ENCODE measurements around the gene RAPGEF5. TPM values are rescaled to one million over a fixed set of nuclear protein-coding genes. Genes with fewer than 3 reads are reported as not detected.
A peak's percentile ranks its signal among the peaks of the same experiment; 100 is the strongest.

The RAPGEF5 gene
- total and polyA plus RNA-seq, 8 donors: 1.5 to 190 (median 12.7) TPM

- H3K27me3 ChIP-seq: no peaks in the 10 kb centered on the region
- intact Hi-C loops (cut with DNase I; ENCODE audit: low total_unique reads): no loop called here
- DNase-seq: peak in 1 of 2 donors; percentile 73
- whole genome bisulfite sequencing, 5 donors: 55 to 77% (median 61%) methylated on average over 21 of the region's 21 CpGs
- no peak for TF ChIP-seq POLR2AphosphoS5 (IDR thresholded peaks at IDR 0.05)
- no peak for TF ChIP-seq CTCF (IDR thresholded peaks at IDR 0.05)
- no peak for TF ChIP-seq EP300 (IDR thresholded peaks at IDR 0.05)
- TF ChIP-seq POLR2A (IDR thresholded peaks at IDR 0.05): no peak
- H3K4me1 ChIP-seq: peaks cover 0 to 11% (median 7%) of the 10 kb centered on the region in 4 donors
- H3K4me3 ChIP-seq: peak overlapping the region; percentile 15 to 21 (median 17)
- H3K27ac ChIP-seq: no peak overlapping the region
- H3K36me3 ChIP-seq: peaks cover 0 to 16% (median 5%) of the 10 kb centered on the region in 4 donors
- H3K9me3 ChIP-seq: no peaks in the 10 kb centered on the region
These were observed 163.4 kb downstream of the RAPGEF5 start for GRCh38 chr7:22193450-22193983.

GRCh38 chr7:22192801-22193200, 164.2 kb downstream of the RAPGEF5 start:
- DNase-seq: peak in 1 of 2 donors; percentile 14
- Histone ChIP-seq H3K27ac (no peak overlapping the region), H3K4me3 (peak overlapping the region in 1 of 4 donors; percentile 21), H3K9me3 (no peaks in the 10 kb centered on the region), H3K4me1 (peaks cover 0 to 11% (median 7%) of the 10 kb centered on the region in 4 donors), H3K27me3 (no peaks in the 10 kb centered on the region), H3K36me3 (peaks cover 0 to 16% (median 5%) of the 10 kb centered on the region in 4 donors)
- 24 to 45% (median 35%) methylated on average over 3 of the region's 3 CpGs for WGBS, 5 donors
- intact Hi-C loops (cut with DNase I; ENCODE audit: low total_unique reads): no loop called here
- TF ChIP-seq POLR2AphosphoS5 (IDR thresholded peaks at IDR 0.05) (no peak), POLR2A (IDR thresholded peaks at IDR 0.05) (no peak), CTCF (IDR thresholded peaks at IDR 0.05) (no peak), EP300 (IDR thresholded peaks at IDR 0.05) (no peak)

GRCh38 chr7:22190736-22191135, 166.2 kb downstream of the RAPGEF5 start:
- Histone ChIP-seq H3K4me1 (peaks cover 0 to 11% (median 7%) of the 10 kb centered on the region in 4 donors), H3K9me3 (no peaks in the 10 kb centered on the region), H3K27me3 (no peaks in the 10 kb centered on the region), H3K27ac (no peak overlapping the region), H3K4me3 (no peak overlapping the region), H3K36me3 (peaks cover 0 to 16% (median 5%) of the 10 kb centered on the region in 4 donors)
- no peak for DNase-seq
- no peak for TF ChIP-seq POLR2AphosphoS5 (IDR thresholded peaks at IDR 0.05)
- TF ChIP-seq EP300 (IDR thresholded peaks at IDR 0.05): no peak
- no peak for TF ChIP-seq POLR2A (IDR thresholded peaks at IDR 0.05)
- no peak for TF ChIP-seq CTCF (IDR thresholded peaks at IDR 0.05)
- intact Hi-C loops (cut with DNase I; ENCODE audit: low total_unique reads): no loop called here
- WGBS, 5 donors: 87 to 97% (median 90%) methylated on average over 8 of the region's 8 CpGs

GRCh38 chr7:22189741-22190140, 167.2 kb downstream of the RAPGEF5 start:
- WGBS, 5 donors: 50 to 66% (median 55%) methylated on average over 6 of the region's 6 CpGs
- Histone ChIP-seq H3K27me3 (no peaks in the 10 kb centered on the region), H3K36me3 (peaks cover 0 to 16% (median 5%) of the 10 kb centered on the region in 4 donors), H3K9me3 (no peaks in the 10 kb centered on the region), H3K4me3 (no peak overlapping the region), H3K4me1 (peaks cover 0 to 11% (median 7%) of the 10 kb centered on the region in 4 donors), H3K27ac (no peak overlapping the region)
- intact Hi-C loops (cut with DNase I; ENCODE audit: low total_unique reads): no loop called here
- DNase-seq: no peak
- TF ChIP-seq POLR2AphosphoS5 (IDR thresholded peaks at IDR 0.05) (no peak), POLR2A (IDR thresholded peaks at IDR 0.05) (no peak), EP300 (IDR thresholded peaks at IDR 0.05) (no peak), CTCF (IDR thresholded peaks at IDR 0.05) (no peak)

Data from stomach (tissue), 9 donors.